Astrocyte of the cerebellum (primary cell): Measurements from ENCODE around the gene MAP3K20.
"Not testable (repeated sequence)": the region's sequence is repeated elsewhere in the genome, so short reads cannot be mapped to it uniquely, and the experiment has no call there.

Experiments
- DNase-seq: peaks from one replicate; pipeline ENCODE4 v3.0.0-alpha.2; 2011; ENCODE audit warnings: low read depth
- H3K4me3 ChIP-seq: 2 replicates; pipeline ENCODE4 v1.5.1; 2011; ENCODE audit warnings: mild to moderate bottlenecking, low read depth, low read length, moderate library complexity
- CTCF ChIP-seq: IDR thresholded peaks from 2 replicates; pipeline ENCODE4 v1.5.1; 2012; ENCODE audit warnings: low read length, low read depth, moderate library complexity, mild to moderate bottlenecking; ENCODE audit errors: missing control alignments
- in situ Hi-C: cut with HindIII; loops from 2 replicates; pipeline ENCODE4 v1.10.0; 2017; ENCODE audit warnings: low sequenced_read_pairs

MAP3K20 gene

GRCh38 chr2:173249661-173250641 is 174.3 kb downstream of the MAP3K20 start:
- in situ Hi-C loops, result no loop called here
- TF ChIP-seq CTCF, result no peak
- no peak overlapping the region for H3K4me3 ChIP-seq
- peak; percentile 6 for DNase-seq

GRCh38 chr2:173251225-173251624 is 175.6 kb downstream of the MAP3K20 start:
- DNase-seq, result no peak
- no peak for TF ChIP-seq CTCF
- H3K4me3 ChIP-seq, result no peak overlapping the region
- in situ Hi-C loops, result no loop called here

GRCh38 chr2:173252581-173252980 is 176.9 kb downstream of the MAP3K20 start:
- in situ Hi-C loops, result no loop called here
- H3K4me3 ChIP-seq, result no peak overlapping the region
- no peak for TF ChIP-seq CTCF
- DNase-seq, result no peak

- no peak for TF ChIP-seq CTCF
- DNase-seq, result no peak
- no peak overlapping the region for H3K4me3 ChIP-seq
- in situ Hi-C loops, result no loop called here
Observed at GRCh38 chr2:173254659-173255058, 179.0 kb downstream of the MAP3K20 start.

GRCh38 chr2:173258701-173259100 is 183.1 kb downstream of the MAP3K20 start:
- DNase-seq, result no peak
- in situ Hi-C loops, result no loop called here
- no peak overlapping the region for H3K4me3 ChIP-seq
- TF ChIP-seq CTCF, result no peak

GRCh38 chr2:173262356-173262755 is 186.7 kb downstream of the MAP3K20 start:
- not testable (repeated sequence) for DNase-seq, H3K4me3 ChIP-seq

GRCh38 chr2:173264151-173264550 is 188.5 kb downstream of the MAP3K20 start:
- TF ChIP-seq CTCF, result no peak
- no peak for DNase-seq
- no peak overlapping the region for H3K4me3 ChIP-seq
- in situ Hi-C loops, result no loop called here

More at GRCh38 chr2:173262356-173262755, 186.7 kb downstream of the MAP3K20 start:
- in situ Hi-C loops, result not testable (repeated sequence)
